Neural crest cell (in vitro differentiated cells): ENCODE data around the gene MARCKSL1. TPM values are rescaled to one million over a fixed set of nuclear protein-coding genes. Genes with fewer than 3 reads are reported as not detected.
A peak's percentile ranks its signal among the peaks of the same experiment; 100 is the strongest.

Experiments
- DNase-seq: peaks from one replicate; pipeline ENCODE4 v3.0.0; 2021; ENCODE audit warnings: low read depth, mixed read lengths, low spot score
- H3K27ac Mint-ChIP-seq: one replicate; pipeline ENCODE4 v1.8.0; 2021; ENCODE audit warnings: mild to moderate bottlenecking, mixed read lengths; ENCODE audit not compliant: unreplicated experiment
- H3K27me3 Mint-ChIP-seq: 2 replicates; pipeline ENCODE4 v1.8.0; 2021; ENCODE audit warnings: low read depth, mild to moderate bottlenecking, mixed read lengths
- H3K36me3 Mint-ChIP-seq: 2 replicates; pipeline ENCODE4 v1.8.0; 2021; ENCODE audit warnings: low read depth, mild to moderate bottlenecking, mixed read lengths
- H3K4me1 Mint-ChIP-seq: 2 replicates; pipeline ENCODE4 v1.8.0; 2021; ENCODE audit warnings: mixed read lengths
- H3K4me3 Mint-ChIP-seq: one replicate; pipeline ENCODE4 v1.8.0; 2021; ENCODE audit warnings: mild to moderate bottlenecking, mixed read lengths
- H3K9me3 Mint-ChIP-seq: 2 replicates; pipeline ENCODE4 v1.8.0; 2021; ENCODE audit warnings: mixed read lengths
- total RNA-seq: library from RNA; stranded (reverse); gene quantifications from 2 replicates; pipeline ENCODE4 v1.2.1, GENCODE V29; 2021
- TF ChIP-seq, protein P1 (sequence below): fragments of 200-600 bp; sonication (generic); conservative IDR thresholded peaks from 2 replicates; pipeline ENCODE4 v1.5.0; 2021; ENCODE audit warnings: antibody characterized with exemption, mild to moderate bottlenecking

The MARCKSL1 gene
- total RNA-seq, 1 donor from 2014 or later: 952 TPM

DNA sequence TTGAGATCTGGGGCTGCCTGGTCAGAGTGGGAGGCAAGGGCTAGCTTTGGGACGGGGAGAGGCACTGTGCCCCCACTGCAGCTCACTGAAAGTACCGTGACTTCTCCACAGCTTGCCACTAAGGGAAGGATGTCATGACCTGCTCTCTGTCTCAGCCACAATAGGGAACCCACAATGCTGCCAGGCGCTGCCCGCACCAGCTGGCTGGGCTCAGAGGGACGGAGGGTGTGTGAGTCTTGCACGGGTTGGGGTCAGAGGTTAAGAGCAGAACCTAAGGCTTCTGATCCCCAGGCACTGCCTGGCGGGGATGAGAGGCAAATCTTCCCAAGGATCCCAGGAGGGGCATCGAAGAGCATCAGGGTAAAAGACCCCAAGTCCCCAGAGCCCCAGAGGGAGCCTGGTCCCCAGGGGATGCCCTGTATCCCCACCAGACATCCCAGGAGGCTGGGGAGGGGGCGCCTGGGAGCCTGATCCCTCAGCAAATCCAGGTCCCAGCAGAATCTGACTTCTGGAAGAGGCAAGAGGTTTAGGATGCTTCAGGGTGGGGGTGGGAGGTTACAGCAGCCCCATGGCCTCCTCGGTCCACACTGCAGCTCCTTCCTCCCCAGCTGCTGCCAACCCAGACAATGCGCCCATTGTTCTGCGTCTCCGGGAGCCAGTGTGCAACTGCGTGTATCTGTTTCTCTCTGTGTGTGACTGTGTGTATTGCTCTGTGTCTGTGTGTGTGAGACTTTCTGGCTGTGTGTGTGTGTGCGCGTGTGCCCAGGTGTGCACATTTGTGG, 2.0 kb upstream of the MARCKSL1 start:
- peak overlapping the region; percentile 98 for H3K27ac Mint-ChIP-seq
- H3K27me3 Mint-ChIP-seq: peaks cover 16% of the 10 kb centered on the region
- peak overlapping the region; percentile 81 for H3K4me3 Mint-ChIP-seq
- DNase-seq: peak; percentile 53
- no peaks in the 10 kb centered on the region for H3K9me3 Mint-ChIP-seq
- TF ChIP-seq, protein P1, sequence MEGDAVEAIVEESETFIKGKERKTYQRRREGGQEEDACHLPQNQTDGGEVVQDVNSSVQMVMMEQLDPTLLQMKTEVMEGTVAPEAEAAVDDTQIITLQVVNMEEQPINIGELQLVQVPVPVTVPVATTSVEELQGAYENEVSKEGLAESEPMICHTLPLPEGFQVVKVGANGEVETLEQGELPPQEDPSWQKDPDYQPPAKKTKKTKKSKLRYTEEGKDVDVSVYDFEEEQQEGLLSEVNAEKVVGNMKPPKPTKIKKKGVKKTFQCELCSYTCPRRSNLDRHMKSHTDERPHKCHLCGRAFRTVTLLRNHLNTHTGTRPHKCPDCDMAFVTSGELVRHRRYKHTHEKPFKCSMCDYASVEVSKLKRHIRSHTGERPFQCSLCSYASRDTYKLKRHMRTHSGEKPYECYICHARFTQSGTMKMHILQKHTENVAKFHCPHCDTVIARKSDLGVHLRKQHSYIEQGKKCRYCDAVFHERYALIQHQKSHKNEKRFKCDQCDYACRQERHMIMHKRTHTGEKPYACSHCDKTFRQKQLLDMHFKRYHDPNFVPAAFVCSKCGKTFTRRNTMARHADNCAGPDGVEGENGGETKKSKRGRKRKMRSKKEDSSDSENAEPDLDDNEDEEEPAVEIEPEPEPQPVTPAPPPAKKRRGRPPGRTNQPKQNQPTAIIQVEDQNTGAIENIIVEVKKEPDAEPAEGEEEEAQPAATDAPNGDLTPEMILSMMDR: no peak
- peaks cover 63% of the 10 kb centered on the region for H3K4me1 Mint-ChIP-seq
- H3K36me3 Mint-ChIP-seq: peaks cover 15% of the 10 kb centered on the region

DNA sequence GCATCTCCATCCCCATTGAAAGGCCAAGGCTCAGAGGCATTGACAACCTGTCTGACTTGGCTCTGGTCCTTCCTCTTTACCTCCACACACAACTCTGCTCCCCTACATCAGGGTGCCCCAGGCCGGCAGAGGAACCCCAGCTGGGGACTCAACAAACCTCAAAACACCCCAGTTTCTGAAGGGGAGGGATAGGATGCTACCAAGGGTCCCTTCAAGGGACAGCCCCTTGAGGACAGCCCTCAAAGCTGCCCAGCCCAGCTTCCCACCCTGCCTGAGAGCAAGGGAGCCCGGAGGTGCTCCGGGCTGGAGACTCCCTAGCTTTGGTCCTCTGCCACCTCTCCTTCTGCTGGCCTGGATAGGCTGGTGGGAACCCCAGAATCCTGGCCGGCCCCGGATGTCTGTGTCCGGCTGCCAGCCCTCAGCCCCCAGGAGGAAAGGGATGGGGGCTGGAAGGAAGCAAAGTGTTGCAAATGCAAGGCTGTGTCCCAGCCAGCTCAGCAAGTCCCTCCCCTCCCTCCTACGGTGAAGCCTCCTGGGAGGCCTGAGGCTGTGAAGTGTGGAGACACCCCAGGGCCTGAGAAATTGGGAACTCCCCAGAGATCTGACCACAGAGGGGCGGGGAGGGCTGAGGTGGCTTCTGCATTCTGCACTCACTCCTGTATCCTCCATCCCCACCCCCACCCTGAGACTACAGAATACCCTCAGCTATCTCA, 1.1 kb upstream of the MARCKSL1 start:
- Mint-ChIP-seq H3K36me3 (peaks cover 22% of the 10 kb centered on the region), H3K4me3 (peak overlapping the region; percentile 88), H3K27ac (no peak overlapping the region), H3K9me3 (no peaks in the 10 kb centered on the region), H3K4me1 (peaks cover 70% of the 10 kb centered on the region), H3K27me3 (peaks cover 21% of the 10 kb centered on the region)
- TF ChIP-seq, protein P1: no peak
- DNase-seq: no peak

DNA sequence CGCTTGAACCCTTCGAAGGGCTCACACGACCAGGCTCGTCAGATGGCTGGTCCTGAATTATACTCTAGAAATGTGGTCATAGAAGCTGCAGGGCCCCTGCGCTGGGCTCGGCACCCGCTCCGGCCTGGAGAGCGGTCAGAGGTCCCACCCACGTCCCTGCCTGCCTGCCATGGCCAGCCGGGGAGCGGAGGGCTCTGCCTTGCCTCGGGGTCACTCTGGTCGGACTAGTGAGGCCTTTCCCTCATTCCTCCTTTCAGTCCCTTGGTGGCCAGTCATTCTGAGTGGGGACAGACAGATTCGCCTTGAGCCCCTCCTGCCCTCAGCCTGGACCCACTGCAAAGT, 529 bp upstream of the MARCKSL1 start:
- Mint-ChIP-seq H3K36me3 (peaks cover 27% of the 10 kb centered on the region), H3K27me3 (peaks cover 26% of the 10 kb centered on the region), H3K4me1 (peaks cover 68% of the 10 kb centered on the region), H3K4me3 (peak overlapping the region; percentile 88), H3K27ac (no peak overlapping the region), H3K9me3 (no peaks in the 10 kb centered on the region)
- DNase-seq: no peak
- TF ChIP-seq, protein P1: no peak

DNA sequence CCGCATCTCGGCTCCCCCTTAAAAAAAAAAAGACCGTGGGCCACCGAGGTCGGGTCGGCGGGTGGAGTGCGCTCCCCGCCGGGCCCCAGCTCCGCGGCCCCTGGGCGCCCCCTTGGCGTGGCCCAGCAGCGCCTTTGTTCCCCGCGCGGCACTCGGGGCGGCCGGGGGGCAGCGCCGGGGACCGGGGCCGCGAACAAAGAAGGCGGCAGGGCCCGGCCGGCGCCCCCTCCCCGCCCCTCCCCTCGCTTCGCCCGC, 571 bp downstream of the MARCKSL1 start:
- DNase-seq: no peak
- H3K36me3 Mint-ChIP-seq: peaks cover 36% of the 10 kb centered on the region
- H3K27me3 Mint-ChIP-seq: peaks cover 35% of the 10 kb centered on the region
- H3K27ac Mint-ChIP-seq: no peak overlapping the region
- peaks cover 69% of the 10 kb centered on the region for H3K4me1 Mint-ChIP-seq
- peak overlapping the region; percentile 99 for H3K4me3 Mint-ChIP-seq
- no peaks in the 10 kb centered on the region for H3K9me3 Mint-ChIP-seq
- TF ChIP-seq, protein P1: no peak

DNA sequence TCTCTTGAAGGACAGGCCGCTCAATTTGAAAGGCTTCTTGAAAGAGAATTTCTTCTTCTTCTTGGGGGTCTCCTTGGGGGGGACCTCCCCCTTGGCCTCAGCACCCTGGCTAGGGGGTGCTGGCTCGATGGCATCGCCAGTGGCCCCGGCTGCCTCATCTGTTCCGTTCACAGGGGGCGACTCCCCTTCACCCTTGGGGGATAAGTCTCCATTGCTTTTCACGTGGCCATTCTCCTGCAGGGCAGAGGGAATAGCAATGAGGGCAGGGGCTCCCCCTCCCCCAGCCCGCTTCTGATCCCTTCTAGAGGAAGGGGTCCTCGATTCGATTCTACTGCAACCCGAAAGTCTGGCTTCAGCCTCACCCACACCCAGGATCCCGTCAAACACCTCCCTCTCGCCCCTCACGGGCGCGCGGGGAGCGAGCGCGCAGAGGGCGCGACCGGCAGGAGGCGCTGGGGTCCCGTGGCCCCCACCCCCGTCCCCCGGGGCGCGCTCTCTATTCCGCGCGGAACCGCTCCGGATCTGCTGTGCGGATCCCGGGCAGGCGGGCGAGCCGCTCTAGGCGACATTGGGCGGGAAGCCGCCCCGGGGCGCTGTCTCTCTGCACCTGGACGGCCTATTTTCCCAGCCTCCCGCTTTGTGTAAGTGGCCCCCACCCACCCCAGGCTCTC, 1.0 kb downstream of the MARCKSL1 start:
- Mint-ChIP-seq H3K9me3 (no peaks in the 10 kb centered on the region), H3K4me1 (peaks cover 64% of the 10 kb centered on the region), H3K27ac (peak overlapping the region; percentile 99), H3K4me3 (peak overlapping the region; percentile 99), H3K36me3 (peaks cover 37% of the 10 kb centered on the region), H3K27me3 (peaks cover 35% of the 10 kb centered on the region)
- TF ChIP-seq, protein P1: peak; percentile 70
- peak; percentile 48 for DNase-seq
